ENCODE measurements around the gene COMMD6. TPM values are rescaled to one million over a fixed set of nuclear protein-coding genes. Genes with fewer than 3 reads are reported as not detected.

The COMMD6 gene
- total RNA-seq, 2 experiments from 2014 or later = 81.3 to 87.6 TPM

GRCh38 chr13:75485286-75486062 lies 52.2 kb downstream of the COMMD6 start:
- intact Hi-C loops (cut with micrococcal nuclease; ENCODE audit: unreplicated experiment) = no loop called here
- Histone ChIP-seq H3K27ac (ENCODE audit: low read depth, low read length, poor library complexity, severe bottlenecking) (no peak overlapping the region), H4K20me1 (ENCODE audit: insufficient read depth, low read length) (no peaks in the 10 kb centered on the region), H3K9me3 (ENCODE audit: low read length) (no peaks in the 10 kb centered on the region), H3K36me3 (ENCODE audit: insufficient read depth, low read length) (no peaks in the 10 kb centered on the region), H3K9me2 (ENCODE audit: insufficient read depth, low read length) (no peaks in the 10 kb centered on the region), H3K4me3 (ENCODE audit: low read depth, low read length, poor library complexity, severe bottlenecking) (no peak overlapping the region), H3K79me2 (ENCODE audit: insufficient read depth, low read depth, low read length) (peaks cover 2% of the 10 kb centered on the region; the same call in 1 of the 2 replicates), H3K4me2 (ENCODE audit: low read length) (no peak overlapping the region), H2AFZ (ENCODE audit: low read length) (no peak overlapping the region), H3K4me1 (ENCODE audit: insufficient read depth, low read length, poor library complexity, severe bottlenecking) (peaks cover 7% of the 10 kb centered on the region)
- POLR2A ChIA-PET = interaction anchor here (1.5 kb wide), 1 partner anchor 12 kb away, joined by 3 read pairs; no protein-coding TSS in a partner anchor
- CTCF ChIA-PET (ENCODE audit: unreplicated experiment) = no interaction called here
- BruUV-seq (replicated peaks) = no TSS peak
- DNase-seq (ENCODE audit: low spot score) = no peak
- TF ChIP-seq EZH2phosphoT487 (IDR thresholded peaks at IDR 0.05; ENCODE audit: borderline replicate concordance, low read depth, low read length) (no peak), CTCF (conservative IDR thresholded peaks at IDR 0.05; ENCODE audit: low read length) (no peak)

- TF ChIP-seq CTCF (conservative IDR thresholded peaks at IDR 0.05; ENCODE audit: low read length) (0 out of 2 replicates have a peak, but pooled peaks have one; percentile 0), EZH2phosphoT487 (IDR thresholded peaks at IDR 0.05; ENCODE audit: borderline replicate concordance, low read depth, low read length) (no peak)
- no peak overlapping the region for H3K27ac ChIP-seq (ENCODE audit: low read depth, low read length, poor library complexity, severe bottlenecking)
- peaks cover 29% of the 10 kb centered on the region for H3K79me2 ChIP-seq (ENCODE audit: insufficient read depth, low read depth, low read length)
- H3K9me3 ChIP-seq (ENCODE audit: low read length) = no peaks in the 10 kb centered on the region
- H3K9me2 ChIP-seq (ENCODE audit: insufficient read depth, low read length) = no peaks in the 10 kb centered on the region
- ChIA-PET POLR2A (interaction anchor here (1.0 to 1.6 kb wide), 5 partner anchors 14 to 67 kb away, joined by 3 to 5 read pairs (median 4); partner anchors contain the start of gene UCHL3), CTCF (ENCODE audit: unreplicated experiment) (no interaction called here)
- peaks cover 24% of the 10 kb centered on the region for H3K4me1 ChIP-seq (ENCODE audit: insufficient read depth, low read length, poor library complexity, severe bottlenecking)
- H2AFZ ChIP-seq (ENCODE audit: low read length) = 0 out of 2 replicates have a peak overlapping the region, but pooled peaks have one; percentile 91
- peak overlapping the region; percentile 76 for H3K4me3 ChIP-seq (ENCODE audit: low read depth, low read length, poor library complexity, severe bottlenecking)
- H4K20me1 ChIP-seq (ENCODE audit: insufficient read depth, low read length) = peaks cover 15% of the 10 kb centered on the region
- peak overlapping the region; percentile 84 for H3K4me2 ChIP-seq (ENCODE audit: low read length)
- intact Hi-C loops (cut with micrococcal nuclease; ENCODE audit: unreplicated experiment) = loop anchor here (1.0 to 5.0 kb wide), 4 partner anchors 67 to 155 kb away; partner anchors contain the start of genes LMO7 and UCHL3
- DNase-seq (ENCODE audit: low spot score) = no peak
- peaks cover 6% of the 10 kb centered on the region; the same call in 1 of the 2 replicates for H3K36me3 ChIP-seq (ENCODE audit: insufficient read depth, low read length)
- no TSS peak for BruUV-seq (replicated peaks)
Observed at GRCh38 chr13:75482820-75483079, 54.9 kb downstream of the COMMD6 start.

Data from OCI-LY7 (cell line).